HUES48 (cell line): Measurements from ENCODE around the gene MRPL47.
"Not testable (repeated sequence)": the region's sequence is repeated elsewhere in the genome, so short reads cannot be mapped to it uniquely, and the experiment has no call there.

Experiments
- H3K27ac ChIP-seq: one replicate; pipeline ENCODE4 v1.7.0; 2013; ENCODE audit warnings: low read depth, low read length, inconsistent platforms
- H3K27me3 ChIP-seq: 2 replicates; pipeline ENCODE4 v1.6.1; 2013; ENCODE audit warnings: mild to moderate bottlenecking, low read length; ENCODE audit not compliant: control insufficient read depth, insufficient read depth
- H3K36me3 ChIP-seq: 2 replicates; pipeline ENCODE4 v1.6.1; 2013; ENCODE audit warnings: low read length; ENCODE audit not compliant: control insufficient read depth, insufficient read depth
- H3K4me1 ChIP-seq: 2 replicates; pipeline ENCODE4 v1.6.1; 2013; ENCODE audit warnings: mild to moderate bottlenecking, low read length; ENCODE audit not compliant: control insufficient read depth, insufficient read depth
- H3K4me3 ChIP-seq: 2 replicates; pipeline ENCODE4 v1.5.1; 2013; ENCODE audit warnings: mild to moderate bottlenecking, low read depth, low read length
- H3K9ac ChIP-seq: 2 replicates; pipeline ENCODE4 v1.6.1; 2013; ENCODE audit warnings: mild to moderate bottlenecking, low read depth, low read length, moderate library complexity
- H3K9me3 ChIP-seq: 2 replicates; pipeline ENCODE4 v1.6.1; 2013; ENCODE audit warnings: low read length; ENCODE audit not compliant: control insufficient read depth, insufficient read depth

MRPL47 gene

DNA sequence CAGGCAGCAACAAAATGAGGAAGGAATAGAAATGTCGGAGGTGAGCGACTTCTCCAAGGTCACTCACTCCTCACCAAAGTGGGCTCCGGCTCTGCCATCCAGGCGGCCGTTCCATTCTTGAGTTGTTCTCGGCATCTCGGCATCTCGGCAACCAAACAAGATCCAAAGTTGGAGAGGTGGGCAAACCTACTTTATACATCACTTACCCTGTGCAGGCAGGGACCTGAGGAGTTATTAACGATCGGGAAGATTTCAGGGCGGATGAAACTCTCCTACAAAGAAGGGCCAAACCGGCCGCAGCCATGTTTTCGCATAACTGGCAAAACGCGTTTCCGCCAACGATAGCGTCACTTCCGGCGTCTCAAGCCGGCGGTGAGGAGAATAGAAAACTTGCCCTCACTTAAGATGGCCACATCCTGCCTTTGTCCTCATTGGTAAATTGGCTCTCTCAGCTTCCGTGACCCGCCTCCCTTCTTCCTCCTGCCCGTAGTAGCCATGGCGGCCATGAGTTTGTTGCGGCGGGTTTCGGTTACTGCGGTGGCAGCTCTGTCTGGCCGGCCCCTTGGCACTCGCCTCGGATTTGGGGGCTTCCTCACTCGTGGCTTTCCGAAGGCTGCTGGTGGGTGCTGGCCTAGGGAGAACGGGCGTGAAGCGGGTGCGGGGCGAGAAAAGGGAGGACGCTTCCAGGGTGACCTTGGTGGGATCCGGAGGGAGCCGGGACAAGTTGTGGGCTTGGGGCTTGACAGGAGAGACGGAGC, at the start of gene MRPL47, which contains the start of gene NDUFB5:
TSS of gene MRPL47 (minus strand) at position 318 of the 758 bp plus-strand sequence. CDS start at position 304, 14 bp downstream.
TSS of gene NDUFB5 (plus strand) at position 474 of the 758 bp plus-strand sequence. CDS start at position 496, 22 bp downstream.
- H3K9ac ChIP-seq, result peak within 1 kb of the TSS; percentile 92
- H3K36me3 ChIP-seq, result peaks cover 46% of the 10 kb centered on the region
- H3K27me3 ChIP-seq, result no peaks in the 10 kb centered on the region
- no peaks in the 10 kb centered on the region for H3K9me3 ChIP-seq
- H3K4me3 ChIP-seq, result peak within 1 kb of the TSS; percentile 81
- H3K4me1 ChIP-seq, result no peaks in the 10 kb centered on the region; the same call in 1 of the 2 replicates
- H3K27ac ChIP-seq, result peak within 1 kb of the TSS; percentile 93

- H3K4me1 ChIP-seq, result peaks cover 20% of the 10 kb centered on the region
- no peaks in the 10 kb centered on the region; the same call in 1 of the 2 replicates for H3K27me3 ChIP-seq
- H3K4me3 ChIP-seq, result peak overlapping the region; percentile 98
- H3K9me3 ChIP-seq, result no peaks in the 10 kb centered on the region
- H3K36me3 ChIP-seq, result no peaks in the 10 kb centered on the region
- H3K27ac ChIP-seq, result peak overlapping the region; percentile 95
- peak overlapping the region; percentile 97 for H3K9ac ChIP-seq
Observed at GRCh38 chr3:179653096-179653797, 48.8 kb upstream of the MRPL47 start.

- peak within 1 kb of the TSS; percentile 95 for H3K27ac ChIP-seq
Observed at GRCh38 chr3:179652447-179653095, 48.1 kb upstream of the MRPL47 start, which contains the start of gene USP13. Gene USP13, plus strand, starts transcription at chr3:179653040. Its CDS starts 186 bp downstream, at chr3:179653226.

DNA sequence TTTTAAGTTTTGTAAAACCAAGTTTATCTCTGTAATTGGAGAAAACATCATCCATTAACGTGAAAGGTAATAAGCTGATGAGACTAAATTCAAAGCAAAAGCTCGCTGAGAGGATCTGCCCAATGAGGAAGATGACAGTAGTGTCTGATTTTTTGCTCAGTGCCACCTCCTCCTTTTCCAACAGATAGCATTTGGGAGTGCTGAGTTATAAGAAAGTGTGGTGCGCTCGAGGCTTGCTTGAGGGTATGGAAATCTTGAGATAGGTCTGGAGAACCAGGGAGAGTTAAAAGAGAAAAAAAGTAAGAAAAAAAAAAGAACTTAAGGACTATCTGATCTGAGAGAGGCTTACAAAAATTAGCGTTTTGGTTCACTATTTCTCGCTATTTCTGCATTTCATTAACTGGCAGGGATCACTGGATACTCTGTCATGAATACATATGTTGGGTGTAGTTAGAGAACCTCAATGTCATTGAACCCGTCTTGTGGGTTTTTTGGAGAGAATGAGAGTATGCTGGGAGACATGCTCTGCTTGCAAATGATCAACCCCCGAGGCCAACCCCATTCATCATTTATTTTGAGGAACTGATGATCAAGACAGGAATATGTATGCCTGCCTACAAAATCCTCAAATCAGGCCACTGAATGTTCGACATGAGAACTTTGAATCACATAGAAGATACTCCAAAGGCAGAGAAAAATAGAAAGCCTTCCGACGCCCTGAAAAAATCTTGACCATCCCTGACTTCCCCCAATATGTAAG, 47.4 kb upstream of the MRPL47 start:
- H3K4me3 ChIP-seq, result peak overlapping the region; percentile 98
- no peaks in the 10 kb centered on the region for H3K9me3 ChIP-seq
- peaks cover 19% of the 10 kb centered on the region for H3K4me1 ChIP-seq
- peak overlapping the region; percentile 95 for H3K27ac ChIP-seq
- H3K27me3 ChIP-seq, result no peaks in the 10 kb centered on the region; the same call in 1 of the 2 replicates
- peak overlapping the region; percentile 97 for H3K9ac ChIP-seq
- no peaks in the 10 kb centered on the region for H3K36me3 ChIP-seq

More at GRCh38 chr3:179652447-179653095, 48.1 kb upstream of the MRPL47 start, which contains the start of gene USP13:
- Histone ChIP-seq H3K9ac (peak within 1 kb of the TSS; percentile 97), H3K9me3 (no peaks in the 10 kb centered on the region), H3K27me3 (no peaks in the 10 kb centered on the region; the same call in 1 of the 2 replicates), H3K4me3 (peak within 1 kb of the TSS; percentile 98), H3K36me3 (no peaks in the 10 kb centered on the region), H3K4me1 (peaks cover 19% of the 10 kb centered on the region)

GRCh38 chr3:179646177-179646576, 41.7 kb upstream of the MRPL47 start:
- no peaks in the 10 kb centered on the region for H3K27me3 ChIP-seq
- H3K4me3 ChIP-seq, result no peak overlapping the region
- H3K9me3 ChIP-seq, result no peaks in the 10 kb centered on the region
- H3K27ac ChIP-seq, result no peak overlapping the region
- H3K4me1 ChIP-seq, result no peaks in the 10 kb centered on the region; the same call in 1 of the 2 replicates
- no peaks in the 10 kb centered on the region for H3K36me3 ChIP-seq
- no peak overlapping the region for H3K9ac ChIP-seq

DNA sequence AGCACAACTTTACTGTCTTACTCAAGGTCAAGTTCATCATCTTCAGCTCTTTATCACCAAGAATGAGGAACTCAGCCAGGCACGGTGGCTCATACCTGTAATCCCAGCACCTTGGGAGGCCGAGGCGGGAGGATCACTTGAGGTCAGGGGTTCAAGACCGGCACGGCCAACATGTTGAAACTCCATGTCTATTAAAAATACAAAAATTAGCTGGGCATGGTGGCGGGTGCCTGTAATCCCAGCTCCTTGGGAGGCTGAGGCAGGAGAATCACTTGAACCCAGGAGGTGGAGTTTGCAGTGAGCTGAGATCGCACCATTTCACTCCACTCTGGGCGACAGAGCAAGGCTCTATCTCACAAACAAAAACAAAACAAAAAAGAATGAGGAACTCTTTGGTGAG, 39.4 kb upstream of the MRPL47 start:
- H3K9me3 ChIP-seq, H3K4me3 ChIP-seq, H3K4me1 ChIP-seq, H3K27ac ChIP-seq, H3K36me3 ChIP-seq, H3K9ac ChIP-seq, H3K27me3 ChIP-seq: not testable (repeated sequence)

DNA sequence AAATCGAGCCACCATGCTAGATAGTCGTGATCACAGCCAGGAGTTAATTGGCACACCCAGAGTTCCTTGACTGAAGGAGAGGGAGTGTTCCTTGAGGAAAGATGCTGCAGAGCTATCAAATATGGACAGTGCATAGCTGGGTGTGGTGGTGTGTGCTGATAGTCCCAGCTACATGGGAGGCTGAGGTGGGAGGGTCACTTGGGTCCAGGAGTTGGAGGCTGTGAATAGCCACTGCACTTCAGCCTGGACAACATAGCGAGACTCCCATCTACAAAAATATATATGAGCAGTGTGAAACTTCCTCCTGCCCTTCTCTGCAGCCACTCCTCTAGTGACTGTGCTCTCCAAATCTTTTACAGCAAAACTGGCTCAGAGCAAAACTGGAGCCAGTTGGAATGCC, 38.4 kb upstream of the MRPL47 start:
- no peaks in the 10 kb centered on the region for H3K36me3 ChIP-seq
- no peak overlapping the region for H3K4me3 ChIP-seq
- H3K27ac ChIP-seq, result no peak overlapping the region
- no peaks in the 10 kb centered on the region for H3K27me3 ChIP-seq
- H3K4me1 ChIP-seq, result no peaks in the 10 kb centered on the region; the same call in 1 of the 2 replicates
- H3K9ac ChIP-seq, result no peak overlapping the region
- H3K9me3 ChIP-seq, result no peaks in the 10 kb centered on the region

GRCh38 chr3:179640469-179640868, 36.0 kb upstream of the MRPL47 start:
- H3K9ac ChIP-seq, result no peak overlapping the region

GRCh38 chr3:179630753-179631451, 26.5 kb upstream of the MRPL47 start:
- no peaks in the 10 kb centered on the region for H3K36me3 ChIP-seq
- no peak overlapping the region for H3K27ac ChIP-seq
- no peak overlapping the region for H3K4me3 ChIP-seq
- no peaks in the 10 kb centered on the region for H3K9me3 ChIP-seq
- H3K9ac ChIP-seq, result no peak overlapping the region
- no peaks in the 10 kb centered on the region for H3K27me3 ChIP-seq
- H3K4me1 ChIP-seq, result no peaks in the 10 kb centered on the region

More at GRCh38 chr3:179640469-179640868, 36.0 kb upstream of the MRPL47 start:
- Histone ChIP-seq H3K36me3 (no peaks in the 10 kb centered on the region), H3K4me3 (no peak overlapping the region), H3K27me3 (no peaks in the 10 kb centered on the region), H3K9me3 (no peaks in the 10 kb centered on the region), H3K27ac (no peak overlapping the region), H3K4me1 (no peaks in the 10 kb centered on the region; the same call in 1 of the 2 replicates)

- H3K9ac ChIP-seq, result no peak overlapping the region
- H3K4me1 ChIP-seq, result no peaks in the 10 kb centered on the region
- H3K27me3 ChIP-seq, result no peaks in the 10 kb centered on the region
- H3K9me3 ChIP-seq, result no peaks in the 10 kb centered on the region
- H3K4me3 ChIP-seq, result no peak overlapping the region
- peaks cover 49% of the 10 kb centered on the region for H3K36me3 ChIP-seq
- no peak overlapping the region for H3K27ac ChIP-seq
Observed at GRCh38 chr3:179624451-179624850, 20.0 kb upstream of the MRPL47 start.
